GM18498 (cell line): ENCODE measurements around the gene IMMP2L.
"Not testable (repeated sequence)": the region's sequence is repeated elsewhere in the genome, so short reads cannot be mapped to it uniquely, and the experiment has no call there.

Experiments used
- ATAC-seq: cut with Tn5 transposase; IDR thresholded peaks from one replicate; pipeline ENCODE4 v1.9.1; 2021; ENCODE audit warnings: mild to moderate bottlenecking, moderate library complexity; ENCODE audit not compliant: unreplicated experiment

IMMP2L gene

GRCh38 chr7:111358915-111359314 lies 203.4 kb downstream of the IMMP2L start:
- ATAC-seq: no peak

- ATAC-seq: no peak
Measured at GRCh38 chr7:111357691-111358090, 204.6 kb downstream of the IMMP2L start.

GRCh38 chr7:111356941-111357340 lies 205.4 kb downstream of the IMMP2L start:
- no peak for ATAC-seq

- no peak for ATAC-seq
Measured at GRCh38 chr7:111352319-111352718, 210.0 kb downstream of the IMMP2L start.

- no peak for ATAC-seq
Measured at GRCh38 chr7:111346219-111346618, 216.1 kb downstream of the IMMP2L start.

- no peak for ATAC-seq
Measured at GRCh38 chr7:111343017-111343416, 219.3 kb downstream of the IMMP2L start.

- no peak for ATAC-seq
Measured at GRCh38 chr7:111339006-111339405, 223.3 kb downstream of the IMMP2L start.

GRCh38 chr7:111333010-111333409 lies 229.3 kb downstream of the IMMP2L start:
- no peak for ATAC-seq

GRCh38 chr7:111330235-111330523 lies 232.1 kb downstream of the IMMP2L start:
- no peak for ATAC-seq

- peak; percentile 81 for ATAC-seq
Measured at GRCh38 chr7:111329367-111330234, 232.7 kb downstream of the IMMP2L start.

- no peak for ATAC-seq
Measured at GRCh38 chr7:111328487-111328886, 233.8 kb downstream of the IMMP2L start.

- no peak for ATAC-seq
Measured at GRCh38 chr7:111324776-111325175, 237.5 kb downstream of the IMMP2L start.

GRCh38 chr7:111324228-111324627 lies 238.1 kb downstream of the IMMP2L start:
- ATAC-seq: peak; percentile 56

- ATAC-seq: not testable (repeated sequence)
Measured at GRCh38 chr7:111323670-111324069, 238.6 kb downstream of the IMMP2L start.

GRCh38 chr7:111320133-111320532 lies 242.2 kb downstream of the IMMP2L start:
- peak; percentile 71 for ATAC-seq

GRCh38 chr7:111312966-111313365 lies 249.3 kb downstream of the IMMP2L start:
- ATAC-seq: no peak

GRCh38 chr7:111308691-111309090 lies 253.6 kb downstream of the IMMP2L start:
- ATAC-seq: no peak

GRCh38 chr7:111301891-111302290 lies 260.4 kb downstream of the IMMP2L start:
- no peak for ATAC-seq

- no peak for ATAC-seq
Measured at GRCh38 chr7:111294494-111294893, 267.8 kb downstream of the IMMP2L start.

- ATAC-seq: no peak
Measured at GRCh38 chr7:111292026-111292470, 270.2 kb downstream of the IMMP2L start.

- ATAC-seq: no peak
Measured at GRCh38 chr7:111290982-111291381, 271.3 kb downstream of the IMMP2L start.

- ATAC-seq: no peak
Measured at GRCh38 chr7:111290419-111290818, 271.9 kb downstream of the IMMP2L start.

- not testable (repeated sequence) for ATAC-seq
Measured at GRCh38 chr7:111288441-111288840, 273.9 kb downstream of the IMMP2L start.
